Epidermal melanocyte (primary cell): ENCODE data around the gene KRTAP22-1.

Experiments
- DNase-seq: peaks from one replicate; pipeline ENCODE4 v3.0.0; 2011; ENCODE audit warnings: low spot score; ENCODE audit not compliant: insufficient read length

Gene KRTAP22-1

GRCh38 chr21:30625449-30626165 lies 24.7 kb downstream of the KRTAP22-1 start:
- no peak for DNase-seq

DNA sequence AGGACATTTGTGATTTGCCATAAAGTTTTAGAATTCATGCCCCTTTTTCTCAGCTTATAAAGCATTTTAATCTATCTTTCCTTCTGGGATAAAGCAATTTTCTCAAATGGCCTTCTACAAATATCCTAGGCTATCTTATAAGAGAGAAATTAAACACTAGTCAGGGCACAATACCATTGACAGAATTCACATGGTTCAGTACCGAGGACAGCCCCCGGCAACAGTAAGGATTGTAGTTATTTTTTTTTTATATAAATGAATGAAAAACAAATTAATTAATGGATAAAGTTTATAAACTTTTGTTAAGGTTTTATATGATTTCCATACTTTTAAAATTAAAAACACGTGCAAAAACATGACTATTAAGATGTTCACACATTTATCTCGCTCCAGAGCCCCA lies 27.2 kb downstream of the KRTAP22-1 start:
- no peak for DNase-seq

DNA sequence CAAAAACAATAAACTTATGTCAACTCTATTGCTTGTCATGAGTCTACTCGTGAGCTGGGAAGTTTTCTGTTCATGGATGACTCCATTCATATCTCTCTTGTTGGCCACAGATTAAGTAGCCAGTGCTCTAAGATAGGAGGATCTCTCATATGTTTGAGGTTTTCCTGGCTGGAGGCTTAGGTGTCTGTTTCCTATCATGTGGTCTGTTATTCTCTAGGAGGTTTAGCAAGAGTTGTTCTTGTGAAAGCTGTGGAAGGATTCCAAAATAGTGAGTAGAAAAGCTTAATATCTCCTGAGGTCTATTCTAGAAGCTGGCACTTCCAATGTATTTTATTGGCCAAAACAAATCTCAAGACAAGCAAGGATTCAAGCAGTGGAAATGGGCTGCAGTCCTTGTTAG lies 28.3 kb downstream of the KRTAP22-1 start:
- no peak for DNase-seq

DNA sequence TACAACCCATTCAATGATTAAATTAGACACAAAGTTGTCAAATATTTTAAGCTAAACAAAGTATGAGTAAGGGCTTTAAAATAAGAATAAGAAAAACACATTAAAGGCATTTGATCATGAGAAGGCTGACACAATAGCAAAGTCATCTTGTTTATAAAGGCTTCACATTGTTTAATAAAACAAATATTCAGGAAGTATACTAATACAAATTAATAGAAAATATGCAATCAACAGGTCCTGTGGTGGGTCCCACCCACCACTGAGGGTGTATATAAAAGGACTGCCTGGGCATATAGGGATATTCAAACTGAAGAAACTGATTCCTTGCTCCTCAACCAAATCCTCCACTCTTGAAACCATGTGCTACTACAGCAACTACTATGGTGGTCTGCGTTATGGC lies 34.0 kb downstream of the KRTAP22-1 start, which contains the start of gene KRTAP20-2:
Gene KRTAP20-2, plus strand, starts transcription at position 301 of the 400 bp plus-strand sequence. Its CDS starts 58 bp downstream, at position 359.
- DNase-seq, result no peak

- no peak for DNase-seq
These were observed 37.8 kb downstream of the KRTAP22-1 start for GRCh38 chr21:30638686-30639085.

DNA sequence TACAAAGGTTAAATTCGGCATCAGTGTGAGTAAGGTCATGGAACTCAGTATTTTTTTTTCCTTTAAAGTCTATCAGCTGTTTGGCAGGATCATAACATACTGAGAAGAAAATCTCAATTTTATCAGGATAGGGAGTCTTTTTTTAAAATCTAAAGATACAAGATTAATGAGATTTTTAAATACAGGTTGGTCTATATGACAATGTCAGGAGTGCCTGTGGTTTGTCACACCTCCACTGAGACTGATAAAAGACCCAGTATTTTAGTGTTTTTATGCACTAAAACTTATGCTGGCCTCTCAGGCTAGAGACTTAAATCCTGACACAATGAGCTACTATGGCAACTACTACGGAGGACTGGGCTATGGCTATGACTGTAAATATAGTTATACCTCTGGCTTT lies 41.7 kb downstream of the KRTAP22-1 start, which contains the start of gene KRTAP20-3:
Gene KRTAP20-3, plus strand, starts transcription at position 301 of the 400 bp plus-strand sequence.
- DNase-seq, result no peak

DNA sequence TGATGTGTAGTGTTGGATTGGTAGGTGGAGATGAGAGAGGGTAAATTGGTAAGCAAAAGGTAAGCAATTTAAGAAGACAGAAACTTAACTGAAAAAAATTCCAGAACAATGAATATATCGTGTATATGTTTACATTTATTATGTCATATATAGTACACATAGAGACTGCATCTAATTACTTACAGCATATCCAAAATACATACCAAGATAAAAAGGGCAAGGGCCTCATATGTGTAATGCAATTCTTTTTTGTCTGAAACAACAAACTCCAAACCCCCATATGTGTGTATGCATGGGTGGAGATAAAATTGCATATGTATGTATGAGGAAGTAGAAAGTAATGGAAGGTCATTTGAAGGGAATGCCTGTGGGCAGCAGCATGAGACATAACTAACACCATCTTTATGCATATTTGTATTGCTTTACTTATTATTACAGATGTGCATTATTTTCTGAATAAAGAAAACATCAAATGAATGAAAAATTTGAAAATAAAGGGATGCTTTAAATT lies 46.1 kb downstream of the KRTAP22-1 start:
- no peak for DNase-seq
